IMR-90 (cell line): ENCODE data around the gene CASP2. TPM values are rescaled to one million over a fixed set of nuclear protein-coding genes. Genes with fewer than 3 reads are reported as not detected.

Experiments
- ATAC-seq: fragments of 200-7000 bp; cut with Tn5 transposase; 2 replicates; pipeline ENCODE4 v1.9.1; 2020; ENCODE audit warnings: low read depth, mild to moderate bottlenecking, moderate library complexity
- Bru-seq: library from RNA; stranded (reverse); fragments of 400-500 nt; gene quantifications from one replicate; lab custom pipeline; 2021; lab: Mats Ljungman, UMichigan
- BruChase-seq, 2 experiments: library from RNA; stranded (reverse); fragments of 400-500 nt; gene quantifications; one replicate each; lab custom pipeline; 2021; lab: Mats Ljungman, UMichigan
- BruUV-seq: library from RNA; stranded (reverse); fragments of 400-500 nt; replicated peaks from 2 replicates; lab custom pipeline; 2021; lab: Mats Ljungman, UMichigan
- CTCF ChIA-PET: fragments of 300-600 bp; formaldehyde crosslinking; extraction: SDS; loops from one replicate; lab custom pipeline; 2021; ENCODE audit warnings: antibody characterized with exemption; lab: Yijun Ruan, JAX
- POLR2A ChIA-PET: fragments of 300-600 bp; sonication (Branson Sonifier 250); formaldehyde crosslinking; loops from one replicate; lab custom pipeline; 2022; ENCODE audit warnings: antibody characterized with exemption; ENCODE audit not compliant: unreplicated experiment; lab: Charles Lee
- DNase-seq: peaks from one replicate; pipeline ENCODE4 v3.0.0; 2013
- H2AFZ ChIP-seq: replicated peaks from 2 replicates; pipeline ENCODE3; 2013; ENCODE audit warnings: low read length, mild to moderate bottlenecking; ENCODE audit not compliant: poor library complexity
- H2AK5ac ChIP-seq: 2 replicates; pipeline ENCODE4 v1.6.1; 2013; ENCODE audit warnings: low read depth, low read length, inconsistent platforms
- H2AK9ac ChIP-seq: replicated peaks from 2 replicates; pipeline ENCODE3; 2013; ENCODE audit warnings: mild to moderate bottlenecking, low read depth, low read length, moderate library complexity; ENCODE audit not compliant: poor library complexity
- H2BK120ac ChIP-seq: 2 replicates; pipeline ENCODE4 v1.6.1; 2013; ENCODE audit warnings: low read depth, low read length, inconsistent platforms
- H2BK15ac ChIP-seq: 3 replicates; pipeline ENCODE4 v1.6.1; 2013; ENCODE audit warnings: low read depth, low read length, inconsistent platforms
- H2BK20ac ChIP-seq: 2 replicates; pipeline ENCODE4 v1.6.1; 2013; ENCODE audit warnings: low read depth, mild to moderate bottlenecking, inconsistent platforms, low read length, moderate library complexity
- H2BK5ac ChIP-seq: 2 replicates; pipeline ENCODE4 v1.6.1; 2013; ENCODE audit warnings: mild to moderate bottlenecking, low read depth, low read length, inconsistent platforms; ENCODE audit not compliant: poor library complexity, severe bottlenecking
- H3K14ac ChIP-seq: replicated peaks from 2 replicates; pipeline ENCODE4 v1.6.1; 2013; ENCODE audit warnings: low read depth, low read length, inconsistent platforms
- H3K18ac ChIP-seq: 2 replicates; pipeline ENCODE4 v1.6.1; 2013; ENCODE audit warnings: low read depth, low read length, control low read depth
- H3K23ac ChIP-seq: 2 replicates; pipeline ENCODE4 v1.6.1; 2013; ENCODE audit warnings: low read depth, low read length, inconsistent platforms
- H3K27ac ChIP-seq: 2 replicates; pipeline ENCODE4 v1.5.1; 2013; ENCODE audit warnings: mild to moderate bottlenecking, control low read depth, low read length; ENCODE audit not compliant: insufficient read depth
- H3K27me3 ChIP-seq: 2 replicates; pipeline ENCODE4 v1.6.1; 2013; ENCODE audit warnings: low read length; ENCODE audit not compliant: control insufficient read depth, insufficient read depth
- H3K36me3 ChIP-seq: 2 replicates; pipeline ENCODE4 v1.6.1; 2013; ENCODE audit warnings: low read length, mixed read lengths; ENCODE audit not compliant: control insufficient read depth, insufficient read depth
- H3K4ac ChIP-seq: 2 replicates; pipeline ENCODE4 v1.6.1; 2013; ENCODE audit warnings: low read depth, low read length, inconsistent platforms
- H3K4me1 ChIP-seq: 2 replicates; pipeline ENCODE4 v1.6.1; 2013; ENCODE audit warnings: low read length, mixed read lengths; ENCODE audit not compliant: control insufficient read depth, insufficient read depth
- H3K4me2 ChIP-seq: 2 replicates; pipeline ENCODE4 v1.6.1; 2013; ENCODE audit warnings: low read depth, mild to moderate bottlenecking, control low read depth, low read length, moderate library complexity
- H3K4me3 ChIP-seq: 2 replicates; pipeline ENCODE4 v1.5.1; 2013; ENCODE audit warnings: low read depth, mild to moderate bottlenecking, control low read depth, low read length, moderate library complexity; ENCODE audit not compliant: insufficient read depth
- H3K56ac ChIP-seq: 2 replicates; pipeline ENCODE4 v1.6.1; 2013; ENCODE audit warnings: low read length, inconsistent platforms; ENCODE audit not compliant: insufficient read depth; ENCODE audit errors: extremely low read depth
- H3K79me1 ChIP-seq, 2 experiments: 2 replicates each; pipeline ENCODE4 v1.6.1; 2013; ENCODE audit warnings: low read length in 2 of 2, inconsistent platforms in 1 of 2, low read depth in 1 of 2
- H3K9ac ChIP-seq: 2 replicates; pipeline ENCODE4 v1.6.1; 2013; ENCODE audit warnings: low read depth, low read length, control low read depth
- H3K9me1 ChIP-seq: 2 replicates; pipeline ENCODE4 v1.6.1; 2013; ENCODE audit warnings: low read length, inconsistent platforms; ENCODE audit not compliant: insufficient read depth
- H3K9me3 ChIP-seq: 2 replicates; pipeline ENCODE4 v1.6.1; 2013; ENCODE audit warnings: low read length; ENCODE audit not compliant: control insufficient read depth, insufficient read depth
- H4K20me1 ChIP-seq: 2 replicates; pipeline ENCODE4 v1.6.1; 2013; ENCODE audit warnings: low read length, inconsistent platforms; ENCODE audit not compliant: insufficient read depth
- H4K5ac ChIP-seq: 2 replicates; pipeline ENCODE4 v1.6.1; 2013; ENCODE audit warnings: mild to moderate bottlenecking, low read depth, low read length, control low read depth
- H4K8ac ChIP-seq, 2 experiments: 2 replicates each; pipeline ENCODE4 v1.6.1; 2013; ENCODE audit warnings: low read depth in 2 of 2, low read length in 2 of 2, control low read depth in 1 of 2, inconsistent platforms in 1 of 2
- H4K91ac ChIP-seq: 2 replicates; pipeline ENCODE4 v1.6.1; 2013; ENCODE audit warnings: low read depth, low read length, inconsistent platforms; ENCODE audit not compliant: insufficient read depth
- CTCF ChIP-seq: conservative IDR thresholded peaks from 2 replicates; pipeline ENCODE4 v1.5.1; 2012; ENCODE audit warnings: mild to moderate bottlenecking, low read depth, low read length, improper control_type of control experiment
- MAZ ChIP-seq: IDR thresholded peaks from 2 replicates; pipeline ENCODE4 v1.6.1; 2012; ENCODE audit warnings: low read depth, mild to moderate bottlenecking, low read length, improper control_type of control experiment, moderate library complexity, borderline replicate concordance
- POLR2A ChIP-seq: IDR thresholded peaks from 2 replicates; pipeline ENCODE4 v1.6.1; 2012; ENCODE audit warnings: mild to moderate bottlenecking, low read depth, low read length
- RAD21 ChIP-seq: IDR thresholded peaks from 2 replicates; pipeline ENCODE4 v1.6.1; 2012; ENCODE audit warnings: low read length, improper control_type of control experiment
- RCOR1 ChIP-seq: IDR thresholded peaks from 2 replicates; pipeline ENCODE4 v1.6.1; 2012; ENCODE audit warnings: mild to moderate bottlenecking, low read length, improper control_type of control experiment; ENCODE audit not compliant: insufficient replicate concordance
- SMC3 ChIP-seq: fragments of 150-350 bp; IDR thresholded peaks from 2 replicates; pipeline ENCODE4 v1.6.1; 2016; ENCODE audit warnings: low read depth, mild to moderate bottlenecking, antibody characterized with exemption, low read length, moderate library complexity
- WGBS, 2 experiments: methylation state at CpG; one replicate each; pipeline versions ENCODE4 v1.1.5 to v1.1.7; 2013; ENCODE audit warnings: missing lambda C conversion rate in 2 of 2; ENCODE audit not compliant: insufficient read length in 1 of 2; ENCODE audit errors: extremely low coverage in 2 of 2; 5-methylcytosine and 5-hydroxymethylcytosine counted together
- dilution Hi-C: fragments of 300-500 bp; cut with HindIII; formaldehyde crosslinking; loops from one replicate; pipeline ENCODE4 v1.14.3; 2018; ENCODE audit warnings: low sequenced_read_pairs; ENCODE audit not compliant: unreplicated experiment
- in situ Hi-C: fragments of 300-500 bp; cut with MboI; formaldehyde crosslinking; loops from 3 replicates; pipeline ENCODE4 v1.14.3; 2019; ENCODE audit warnings: low sequenced_read_pairs, inconsistent platforms, mixed read lengths
- intact Hi-C: fragments of 100-400 bp; cut with micrococcal nuclease; formaldehyde crosslinking; loops from 2 replicates; pipeline ENCODE4 v1.10.0; 2022
- long read RNA-seq: library from polyadenylated mRNA; unstranded; transcript quantifications from one replicate; pipeline ENCODE4 v2.0.0, GENCODE V29; 2021; ENCODE audit not compliant: unreplicated experiment
- polyA plus RNA-seq, 3 experiments: library from polyadenylated mRNA; depleted of rRNA; stranded (reverse); fragments of >200 nt; gene quantifications; 2 replicates each; pipeline ENCODE4 v1.2.3, GENCODE V29; 2012; ENCODE audit warnings: low replicate concordance in 1 of 3
- total RNA-seq: library from RNA; depleted of rRNA; stranded (reverse); fragments of >200 nt; gene quantifications from 2 replicates; pipeline ENCODE4 v1.2.3, GENCODE V29; 2012; rRNA removed

Gene CASP2
- total RNA-seq (18.6 and 25.6 TPM in 2 replicates), polyA plus RNA-seq (2012; rRNA removed) (14.3 and 15.4 TPM in 2 replicates), Bru-seq, nascent RNA (percentile 82 among the genes with signal in this experiment), BruChase-seq, experiment 1, labeled RNA remaining after a 6-hour chase (percentile 81 among the genes with signal in this experiment), BruChase-seq, experiment 2, labeled RNA remaining after a 2-hour chase (percentile 86 among the genes with signal in this experiment)
- polyA plus RNA-seq (2012; cell fraction: cytosol; rRNA removed): 4.9 and 7.1 TPM in 2 replicates
- 19.9 and 31.5 TPM in 2 replicates for polyA plus RNA-seq (2012; cell fraction: nucleus; rRNA removed; ENCODE audit: low replicate concordance)
- long read RNA-seq, full-length matches to known transcripts: 3 of 6 reads
- long read RNA-seq, partial matches to known transcripts: 0 of 6 reads
- long read RNA-seq, other reads (novel, unspliced or antisense): 3 of 6 reads

GRCh38 chr7:143287935-143288826 lies at the start of gene CASP2:
CASP2 (plus strand) TSS chr7:143288351; CDS start chr7:143288456, 105 bp downstream.
- Histone ChIP-seq H3K4ac (peak within 1 kb of the TSS; percentile 93), H4K20me1 (peaks cover 9% of the 10 kb centered on the region; the same call in 1 of the 2 replicates), H3K79me1 (peaks cover 9 to 31% of the 10 kb centered on the region in 2 experiments; a peak in 2 of 4 replicates), H3K4me1 (peaks cover 5% of the 10 kb centered on the region; the same call in 1 of the 2 replicates), H2AK5ac (peak within 1 kb of the TSS; percentile 77), H3K14ac (peak within 1 kb of the TSS; percentile 94), H4K8ac (peak within 1 kb of the TSS; percentile 88 to 93), H2BK120ac (peak within 1 kb of the TSS; percentile 74), H3K23ac (peak within 1 kb of the TSS; percentile 99), H2BK20ac (peak within 1 kb of the TSS; percentile 26; the same call in 1 of the 2 replicates), H3K9me3 (no peaks in the 10 kb centered on the region), H3K9ac (peak within 1 kb of the TSS; percentile 85), H4K91ac (peak within 1 kb of the TSS; percentile 81), H3K27ac (peak within 1 kb of the TSS; percentile 90), H2BK15ac (peak within 1 kb of the TSS; percentile 4; the same call in 1 of the 3 replicates), H3K18ac (peak within 1 kb of the TSS; percentile 58), H2AK9ac (peak within 1 kb of the TSS; percentile 98), H3K4me2 (peak within 1 kb of the TSS; percentile 82), H3K4me3 (peak within 1 kb of the TSS; percentile 93), H3K27me3 (no peaks in the 10 kb centered on the region), H3K56ac (peak within 1 kb of the TSS; percentile 90), H4K5ac (peak within 1 kb of the TSS; percentile 97), H2BK5ac (peak within 1 kb of the TSS; percentile 66), H3K36me3 (peaks cover 9% of the 10 kb centered on the region), H2AFZ (peak within 1 kb of the TSS; percentile 97), H3K9me1 (peaks cover 6% of the 10 kb centered on the region; the same call in 1 of the 2 replicates)
- intact Hi-C loops: loop anchor here (1.0 kb wide), 1 partner anchor 92 kb away; no protein-coding TSS in a partner anchor
- ATAC-seq (peak; percentile 98), DNase-seq (peak; percentile 94)
- ChIA-PET CTCF (interaction anchor here (0.6 kb wide), 1 partner anchor 206 kb away, joined by 4 read pairs; no protein-coding TSS in a partner anchor), POLR2A (interaction anchor here (0.6 kb wide), 2 partner anchors 25 to 825 kb away, joined by 3 to 4 read pairs; partner anchors contain the start of gene GSTK1)
- WGBS, 2 experiments: 5% methylated on average over 45 of the region's 84 CpGs; no CpG with 5 or more reads in 1 of the 2 experiments
- in situ Hi-C loops: no loop called here
- dilution Hi-C loops: no loop called here
- TF ChIP-seq RCOR1 (no peak), SMC3 (peak; percentile 13; the same call in 1 of the 2 replicates), RAD21 (peak; percentile 20; the same call in 1 of the 2 replicates), CTCF (peak; percentile 38), POLR2A (peak; percentile 65; the same call in 1 of the 2 replicates), MAZ (peak; percentile 70; the same call in 1 of the 2 replicates)
- BruUV-seq: no TSS peak
